ENCODE results near the gene CHKA. TPM values are rescaled to one million over a fixed set of nuclear protein-coding genes. Genes with fewer than 3 reads are reported as not detected.

The CHKA gene
- total RNA-seq, 5 donors from 2014 or later (not counting 1 experiment from before 2014, with no cell fraction given), result 4.4 to 19.4 (median 7.6) TPM

DNA sequence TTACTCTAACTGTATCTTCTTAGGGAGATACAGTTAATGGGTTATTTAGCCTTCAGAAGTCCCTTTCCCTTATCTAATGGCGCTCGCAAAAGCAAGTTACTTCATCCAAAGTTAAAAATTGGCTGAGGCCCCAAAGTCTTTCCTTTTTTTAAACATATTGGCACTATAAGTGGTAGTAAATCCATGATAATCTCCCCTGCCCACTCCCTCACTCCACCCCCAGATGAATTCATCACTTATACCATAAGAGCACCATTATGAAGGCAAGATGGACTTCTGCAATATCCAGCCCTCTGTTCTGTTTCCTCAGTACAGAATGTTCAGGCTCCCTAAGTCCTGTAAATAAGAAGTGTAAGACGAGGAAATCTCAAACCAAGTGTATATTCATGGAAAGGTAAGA is 37.7 kb downstream of the CHKA start:
- H3K36me3 Mint-ChIP-seq, result peaks cover 8% of the 10 kb centered on the region
- H3K4me3 Mint-ChIP-seq, result no peak overlapping the region
- CTCF ChIA-PET, result no interaction called here
- H3K4me3 ChIP-seq (ENCODE audit: control insufficient read depth in 1 of 2, extremely low read depth in 1 of 2, low read length in 1 of 2), result no peak overlapping the region
- no peak overlapping the region for H3K27ac Mint-ChIP-seq
- H3K36me3 ChIP-seq (ENCODE audit: control insufficient read depth in 2 of 2, extremely low read depth in 1 of 2, insufficient read depth in 1 of 2, low read length in 1 of 2), result no peaks in the 10 kb centered on the region
- no peaks in the 10 kb centered on the region for H3K27me3 Mint-ChIP-seq
- H3K4me1 Mint-ChIP-seq, result no peaks in the 10 kb centered on the region
- no peak overlapping the region for H3K27ac ChIP-seq (ENCODE audit: low read length)
- POLR2A ChIA-PET, result interaction anchor here in 1 of 2 donors (0.6 kb wide), 1 partner anchor 29 kb away, joined by 3 read pairs; no protein-coding TSS in a partner anchor
- no peaks in the 10 kb centered on the region for H3K4me1 ChIP-seq (ENCODE audit: control insufficient read depth in 1 of 2, extremely low read depth in 1 of 2, insufficient read depth in 2 of 2, low read length in 2 of 2)
- H3K27me3 ChIP-seq (replicated peaks in 1 of 2; ENCODE audit: control insufficient read depth in 2 of 2, extremely low read depth in 1 of 2, insufficient read depth in 2 of 2, low read length in 1 of 2), result no peaks in the 10 kb centered on the region
- ATAC-seq (replicated peaks in 1 of 4), result no peak
- DNase-seq, result no peak
- H3K9me3 ChIP-seq, result no peaks in the 10 kb centered on the region
- H3K9me3 Mint-ChIP-seq, result no peaks in the 10 kb centered on the region
- 88% methylated on average over 1 of the region's 3 CpGs for WGBS (ENCODE audit: insufficient coverage)

GRCh38 chr11:68082481-68082880 is 38.7 kb downstream of the CHKA start:
- no peaks in the 10 kb centered on the region for H3K27me3 Mint-ChIP-seq
- H3K36me3 Mint-ChIP-seq, result peaks cover 8% of the 10 kb centered on the region
- H3K4me1 Mint-ChIP-seq, result no peaks in the 10 kb centered on the region
- DNase-seq (no peak), ATAC-seq (replicated peaks in 1 of 4) (no peak)
- Histone ChIP-seq H3K27ac (ENCODE audit: low read length) (no peak overlapping the region), H3K4me3 (ENCODE audit: control insufficient read depth in 1 of 2, extremely low read depth in 1 of 2, low read length in 1 of 2) (no peak overlapping the region), H3K9me3 (no peaks in the 10 kb centered on the region), H3K27me3 (replicated peaks in 1 of 2; ENCODE audit: control insufficient read depth in 2 of 2, extremely low read depth in 1 of 2, insufficient read depth in 2 of 2, low read length in 1 of 2) (no peaks in the 10 kb centered on the region), H3K36me3 (ENCODE audit: control insufficient read depth in 2 of 2, extremely low read depth in 1 of 2, insufficient read depth in 1 of 2, low read length in 1 of 2) (no peaks in the 10 kb centered on the region), H3K4me1 (ENCODE audit: control insufficient read depth in 1 of 2, extremely low read depth in 1 of 2, insufficient read depth in 2 of 2, low read length in 2 of 2) (no peaks in the 10 kb centered on the region)
- H3K9me3 Mint-ChIP-seq, result no peaks in the 10 kb centered on the region
- WGBS (ENCODE audit: insufficient coverage), result no CpG with 5 or more reads among the region's 3 CpGs
- H3K4me3 Mint-ChIP-seq, result no peak overlapping the region
- POLR2A ChIA-PET, result no interaction called here
- CTCF ChIA-PET, result no interaction called here
- H3K27ac Mint-ChIP-seq, result no peak overlapping the region

GRCh38 chr11:68081691-68082090 is 39.5 kb downstream of the CHKA start:
- H3K4me1 Mint-ChIP-seq, result no peaks in the 10 kb centered on the region
- H3K27me3 ChIP-seq (replicated peaks in 1 of 2; ENCODE audit: control insufficient read depth in 2 of 2, extremely low read depth in 1 of 2, insufficient read depth in 2 of 2, low read length in 1 of 2), result no peaks in the 10 kb centered on the region
- H3K9me3 Mint-ChIP-seq, result no peaks in the 10 kb centered on the region
- no peak overlapping the region for H3K27ac Mint-ChIP-seq
- H3K36me3 Mint-ChIP-seq, result peaks cover 8% of the 10 kb centered on the region
- H3K27ac ChIP-seq (ENCODE audit: low read length), result no peak overlapping the region
- H3K27me3 Mint-ChIP-seq, result no peaks in the 10 kb centered on the region
- H3K9me3 ChIP-seq, result no peaks in the 10 kb centered on the region
- POLR2A ChIA-PET, result no interaction called here
- DNase-seq (no peak), ATAC-seq (replicated peaks in 1 of 4) (no peak)
- WGBS (ENCODE audit: insufficient coverage), result 87% methylated on average over 3 of the region's 9 CpGs
- no peaks in the 10 kb centered on the region for H3K36me3 ChIP-seq (ENCODE audit: control insufficient read depth in 2 of 2, extremely low read depth in 1 of 2, insufficient read depth in 1 of 2, low read length in 1 of 2)
- CTCF ChIA-PET, result no interaction called here
- no peaks in the 10 kb centered on the region for H3K4me1 ChIP-seq (ENCODE audit: control insufficient read depth in 1 of 2, extremely low read depth in 1 of 2, insufficient read depth in 2 of 2, low read length in 2 of 2)
- H3K4me3 Mint-ChIP-seq, result no peak overlapping the region
- no peak overlapping the region for H3K4me3 ChIP-seq (ENCODE audit: control insufficient read depth in 1 of 2, extremely low read depth in 1 of 2, low read length in 1 of 2)

GRCh38 chr11:68080860-68081259 is 40.3 kb downstream of the CHKA start:
- Histone ChIP-seq H3K9me3 (no peaks in the 10 kb centered on the region), H3K27me3 (replicated peaks in 1 of 2; ENCODE audit: control insufficient read depth in 2 of 2, extremely low read depth in 1 of 2, insufficient read depth in 2 of 2, low read length in 1 of 2) (no peaks in the 10 kb centered on the region), H3K4me1 (ENCODE audit: control insufficient read depth in 1 of 2, extremely low read depth in 1 of 2, insufficient read depth in 2 of 2, low read length in 2 of 2) (no peaks in the 10 kb centered on the region), H3K27ac (ENCODE audit: low read length) (no peak overlapping the region), H3K36me3 (ENCODE audit: control insufficient read depth in 2 of 2, extremely low read depth in 1 of 2, insufficient read depth in 1 of 2, low read length in 1 of 2) (no peaks in the 10 kb centered on the region), H3K4me3 (ENCODE audit: control insufficient read depth in 1 of 2, extremely low read depth in 1 of 2, low read length in 1 of 2) (no peak overlapping the region)
- no peak overlapping the region for H3K27ac Mint-ChIP-seq
- H3K36me3 Mint-ChIP-seq, result peaks cover 8% of the 10 kb centered on the region
- H3K9me3 Mint-ChIP-seq, result no peaks in the 10 kb centered on the region
- WGBS (ENCODE audit: insufficient coverage), result no CpG with 5 or more reads among the region's 8 CpGs
- POLR2A ChIA-PET, result no interaction called here
- no peak overlapping the region for H3K4me3 Mint-ChIP-seq
- CTCF ChIA-PET, result no interaction called here
- DNase-seq (no peak), ATAC-seq (replicated peaks in 1 of 4) (no peak)
- H3K4me1 Mint-ChIP-seq, result no peaks in the 10 kb centered on the region
- no peaks in the 10 kb centered on the region for H3K27me3 Mint-ChIP-seq

- no peak overlapping the region for H3K27ac Mint-ChIP-seq
- H3K4me3 Mint-ChIP-seq, result no peak overlapping the region
- no peaks in the 10 kb centered on the region for H3K27me3 Mint-ChIP-seq
- no peaks in the 10 kb centered on the region for H3K4me1 Mint-ChIP-seq
- peaks cover 17% of the 10 kb centered on the region for H3K36me3 Mint-ChIP-seq
- no peaks in the 10 kb centered on the region for H3K9me3 ChIP-seq
- ATAC-seq (replicated peaks in 1 of 4), result no peak
- POLR2A ChIA-PET, result no interaction called here
- whole genome bisulfite sequencing (ENCODE audit: insufficient coverage), result 94% methylated on average over 6 of the region's 8 CpGs
- H3K27ac ChIP-seq (ENCODE audit: low read length), result no peak overlapping the region
- no peak overlapping the region for H3K4me3 ChIP-seq (ENCODE audit: control insufficient read depth in 1 of 2, extremely low read depth in 1 of 2, low read length in 1 of 2)
- no peaks in the 10 kb centered on the region for H3K27me3 ChIP-seq (replicated peaks in 1 of 2; ENCODE audit: control insufficient read depth in 2 of 2, extremely low read depth in 1 of 2, insufficient read depth in 2 of 2, low read length in 1 of 2)
- H3K36me3 ChIP-seq (ENCODE audit: control insufficient read depth in 2 of 2, extremely low read depth in 1 of 2, insufficient read depth in 1 of 2, low read length in 1 of 2), result no peaks in the 10 kb centered on the region
- H3K9me3 Mint-ChIP-seq, result no peaks in the 10 kb centered on the region
- H3K4me1 ChIP-seq (ENCODE audit: control insufficient read depth in 1 of 2, extremely low read depth in 1 of 2, insufficient read depth in 2 of 2, low read length in 2 of 2), result no peaks in the 10 kb centered on the region
- CTCF ChIA-PET, result no interaction called here
- no peak for DNase-seq
Observed at GRCh38 chr11:68077617-68078582, 43.3 kb downstream of the CHKA start.

DNA sequence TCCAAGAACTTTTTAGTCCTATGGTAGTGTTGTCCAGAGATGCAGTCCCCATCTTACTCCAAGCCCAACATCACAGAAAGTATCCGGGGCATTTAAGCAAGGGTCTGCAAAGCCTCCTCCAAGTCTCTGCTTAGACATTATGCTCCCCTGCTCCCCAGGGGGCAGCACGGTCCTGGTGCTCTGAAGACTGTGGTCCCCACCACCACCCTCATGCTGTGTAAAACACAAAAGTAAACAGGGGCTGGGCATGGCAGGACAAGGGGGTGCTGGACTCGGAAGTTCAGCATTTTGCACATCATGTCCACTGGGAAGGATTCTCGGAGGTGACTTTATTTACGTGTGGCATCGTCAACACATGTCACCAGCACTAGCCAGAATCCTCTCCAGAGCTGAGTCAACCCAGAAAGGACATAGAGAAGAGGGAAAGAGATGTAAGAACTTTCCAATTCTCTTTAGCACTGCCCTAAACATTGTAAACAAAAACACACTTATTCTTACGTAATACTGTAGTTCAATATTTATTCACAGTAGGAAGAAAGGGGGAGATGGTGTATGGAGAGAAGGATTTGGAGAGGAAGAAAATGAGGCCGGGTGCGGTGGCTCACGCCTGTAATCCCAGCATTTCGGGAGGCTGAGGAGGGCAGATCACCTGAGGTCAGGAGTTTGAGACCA is 44.7 kb downstream of the CHKA start:
- Mint-ChIP-seq H3K9me3 (no peaks in the 10 kb centered on the region), H3K27ac (no peak overlapping the region), H3K4me1 (no peaks in the 10 kb centered on the region), H3K27me3 (no peaks in the 10 kb centered on the region), H3K4me3 (no peak overlapping the region), H3K36me3 (peaks cover 17% of the 10 kb centered on the region)
- Histone ChIP-seq H3K4me3 (ENCODE audit: control insufficient read depth in 1 of 2, extremely low read depth in 1 of 2, low read length in 1 of 2) (no peak overlapping the region), H3K27me3 (replicated peaks in 1 of 2; ENCODE audit: control insufficient read depth in 2 of 2, extremely low read depth in 1 of 2, insufficient read depth in 2 of 2, low read length in 1 of 2) (no peaks in the 10 kb centered on the region), H3K27ac (ENCODE audit: low read length) (no peak overlapping the region), H3K9me3 (no peaks in the 10 kb centered on the region), H3K36me3 (ENCODE audit: control insufficient read depth in 2 of 2, extremely low read depth in 1 of 2, insufficient read depth in 1 of 2, low read length in 1 of 2) (no peaks in the 10 kb centered on the region), H3K4me1 (ENCODE audit: control insufficient read depth in 1 of 2, extremely low read depth in 1 of 2, insufficient read depth in 2 of 2, low read length in 2 of 2) (no peaks in the 10 kb centered on the region)
- DNase-seq, result no peak
- peak in 1 of 4 experiments; percentile 33 for ATAC-seq (replicated peaks in 1 of 4)
- CTCF ChIA-PET, result no interaction called here
- POLR2A ChIA-PET, result no interaction called here
- WGBS (ENCODE audit: insufficient coverage), result 70% methylated on average over 2 of the region's 11 CpGs
